HEK293T (cell line): ENCODE data around the gene CD247.
A peak's percentile ranks its signal among the peaks of the same experiment; 100 is the strongest.

Experiments used
- CTCF ChIA-PET: fragments of 350-600 bp; formaldehyde crosslinking; extraction: SDS; loops from one replicate; lab custom pipeline; 2021; ENCODE audit warnings: antibody characterized with exemption, inconsistent platforms; lab: Yijun Ruan, JAX
- POLR2A ChIA-PET: fragments of 350-600 bp; formaldehyde crosslinking; extraction: SDS; loops from one replicate; lab custom pipeline; 2020; ENCODE audit warnings: antibody characterized with exemption, inconsistent platforms; lab: Yijun Ruan, JAX
- DNase-seq: peaks from one replicate; pipeline ENCODE4 v3.0.0; 2012; ENCODE audit warnings: mixed read lengths; ENCODE audit errors: extremely low spot score
- ARNT ChIP-seq: fragments of 450-650 bp; IDR thresholded peaks from 2 replicates; pipeline ENCODE4 v1.6.1; 2017; ENCODE audit warnings: mild to moderate bottlenecking
- BHLHE40 ChIP-seq: fragments of 450-650 bp; IDR thresholded peaks from 2 replicates; pipeline ENCODE4 v1.6.1; 2016; ENCODE audit warnings: mild to moderate bottlenecking, moderate library complexity, borderline replicate concordance
- CTBP1 ChIP-seq: fragments of 450-650 bp; IDR thresholded peaks from 2 replicates; pipeline ENCODE4 v1.6.1; 2016; ENCODE audit warnings: borderline replicate concordance
- ELF4 ChIP-seq: fragments of 450-650 bp; IDR thresholded peaks from 2 replicates; pipeline ENCODE4 v1.6.1; 2017; ENCODE audit warnings: antibody characterized with exemption
- FOXA1 ChIP-seq: fragments of 450-650 bp; IDR thresholded peaks from 2 replicates; pipeline ENCODE4 v1.6.1; 2016; ENCODE audit warnings: mild to moderate bottlenecking
- FOXK2 ChIP-seq: fragments of 450-650 bp; IDR thresholded peaks from 2 replicates; pipeline ENCODE4 v1.6.1; 2016; ENCODE audit warnings: mild to moderate bottlenecking
- FOXM1 ChIP-seq: fragments of 450-650 bp; IDR thresholded peaks from 2 replicates; pipeline ENCODE4 v1.6.1; 2017; ENCODE audit warnings: mild to moderate bottlenecking, borderline replicate concordance
- HDGF ChIP-seq: fragments of 450-650 bp; IDR thresholded peaks from 2 replicates; pipeline ENCODE4 v1.6.1; 2017; ENCODE audit warnings: antibody characterized with exemption, borderline replicate concordance
- L3MBTL2 ChIP-seq: fragments of 450-650 bp; conservative IDR thresholded peaks from 2 replicates; pipeline ENCODE4 v1.6.1; 2016; ENCODE audit warnings: mild to moderate bottlenecking
- LEF1 ChIP-seq: fragments of 450-650 bp; IDR thresholded peaks from 2 replicates; pipeline ENCODE4 v1.6.1; 2017; ENCODE audit warnings: mild to moderate bottlenecking, borderline replicate concordance
- NFRKB ChIP-seq: fragments of 450-650 bp; IDR thresholded peaks from 2 replicates; pipeline ENCODE4 v1.6.1; 2016; ENCODE audit warnings: mild to moderate bottlenecking, moderate library complexity
- PKNOX1 ChIP-seq: fragments of 450-650 bp; IDR thresholded peaks from 2 replicates; pipeline ENCODE4 v1.6.1; 2016
- SP1 ChIP-seq: fragments of 450-650 bp; IDR thresholded peaks from 2 replicates; pipeline ENCODE4 v1.6.1; 2017
- SUZ12 ChIP-seq: fragments of 450-650 bp; IDR thresholded peaks from 2 replicates; pipeline ENCODE4 v1.6.1; 2016; ENCODE audit warnings: mild to moderate bottlenecking
- TARDBP ChIP-seq: fragments of 450-650 bp; IDR thresholded peaks from 2 replicates; pipeline ENCODE4 v1.6.1; 2016
- ZNF384 ChIP-seq: fragments of 450-650 bp; IDR thresholded peaks from 2 replicates; pipeline ENCODE4 v1.6.1; 2016

Gene CD247

DNA sequence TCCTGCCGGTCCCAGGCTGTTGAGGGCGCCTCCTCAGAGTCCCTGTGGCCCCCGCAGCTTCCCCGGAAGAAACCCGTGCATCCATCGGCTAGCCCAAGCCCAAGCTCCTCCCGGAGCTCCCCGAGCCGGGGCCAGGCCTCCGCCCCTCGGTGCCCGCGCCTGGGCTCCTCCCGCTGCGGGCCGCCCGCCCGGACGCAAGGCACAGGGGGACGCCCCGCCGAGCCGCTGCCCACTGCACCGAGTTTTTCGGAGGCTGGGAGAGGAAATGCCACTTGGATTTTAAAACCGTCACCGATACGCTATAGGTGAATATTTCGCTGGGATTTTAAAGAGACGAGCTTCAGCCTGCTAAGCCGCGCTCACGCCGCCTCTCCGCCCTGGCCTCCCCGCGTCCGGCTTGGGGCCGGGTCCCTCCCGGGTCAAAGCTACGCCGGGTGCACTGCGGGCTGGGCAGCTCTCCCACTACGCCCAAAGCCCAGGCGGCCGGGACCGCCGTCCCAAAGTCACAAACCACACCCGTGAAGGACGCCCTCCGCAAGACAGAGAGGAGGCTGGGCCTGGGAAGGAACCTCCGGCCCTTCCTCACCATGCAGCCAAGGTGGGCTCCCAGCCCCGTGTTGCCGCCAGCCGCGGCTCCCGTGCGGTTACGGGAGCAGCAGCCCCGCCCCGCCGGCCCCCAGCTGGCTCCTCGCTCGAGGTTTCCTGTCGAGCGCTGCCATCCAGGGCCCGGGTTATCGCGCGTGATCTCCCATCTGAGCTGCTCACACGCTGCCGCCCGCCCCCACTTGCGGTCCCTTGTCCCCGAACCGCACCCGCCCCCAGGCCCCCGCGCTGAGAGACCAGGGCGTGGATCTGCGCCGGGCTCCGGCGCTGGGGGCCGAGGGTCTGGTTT lies 63.2 kb downstream of the CD247 start:
- peak; percentile 68 for DNase-seq
- TF ChIP-seq HDGF: no peak
- TF ChIP-seq L3MBTL2: peak; percentile 60
- CTCF ChIA-PET: interaction anchor here (0.7 to 1.1 kb wide), 3 partner anchors 79 to 85 kb away, joined by 3 to 4 read pairs (median 3); no protein-coding TSS in a partner anchor
- POLR2A ChIA-PET: interaction anchor here (0.7 to 2.6 kb wide), 19 partner anchors 10 to 246 kb away, joined by 3 to 16 read pairs (median 4); partner anchors contain the start of genes CREG1 and POU2F1

- ChIA-PET POLR2A (interaction anchor here (0.7 to 2.6 kb wide), 16 partner anchors 11 to 246 kb away, joined by 3 to 16 read pairs (median 3); partner anchors contain the start of genes CREG1 and POU2F1), CTCF (interaction anchor here (0.7 to 1.1 kb wide), 3 partner anchors 80 to 86 kb away, joined by 3 to 4 read pairs (median 3); no protein-coding TSS in a partner anchor)
- no peak for DNase-seq
- TF ChIP-seq FOXM1 (no peak), FOXK2 (no peak), ELF4 (no peak), ZNF384 (no peak), HDGF (no peak), BHLHE40 (no peak), TARDBP (no peak), LEF1 (no peak)
Measured at GRCh38 chr1:167454304-167454893, 63.9 kb downstream of the CD247 start.

DNA sequence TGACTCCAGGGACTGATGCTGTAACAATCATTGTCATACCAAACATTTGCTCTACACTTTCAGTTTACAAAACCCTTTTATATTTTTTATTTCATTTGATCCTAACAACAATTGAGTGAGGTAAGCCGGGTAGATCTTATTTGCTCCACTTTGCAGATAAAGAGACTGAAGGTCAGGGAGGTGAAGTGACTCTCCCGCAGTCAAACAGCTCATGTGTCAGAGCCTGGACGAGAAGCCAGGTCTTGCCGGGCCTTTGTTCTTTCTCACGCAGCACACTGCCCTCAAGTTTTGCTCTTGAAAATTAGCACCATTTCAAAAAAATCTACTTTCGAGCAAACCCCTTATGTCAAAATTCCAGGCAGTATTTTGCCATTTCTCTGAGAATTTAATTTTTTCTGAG lies 65.2 kb downstream of the CD247 start:
- POLR2A ChIA-PET: interaction anchor here (0.6 to 2.2 kb wide), 3 partner anchors 14 to 233 kb away, joined by 3 to 10 read pairs (median 4); partner anchors contain the start of gene POU2F1
- no peak for TF ChIP-seq FOXK2
- TF ChIP-seq FOXA1: no peak
- TF ChIP-seq BHLHE40: no peak
- no peak for TF ChIP-seq FOXM1
- no peak for TF ChIP-seq SP1
- no peak for TF ChIP-seq PKNOX1
- TF ChIP-seq CTBP1: no peak
- no peak for TF ChIP-seq ELF4
- TF ChIP-seq TARDBP: no peak
- no peak for TF ChIP-seq NFRKB
- no peak for TF ChIP-seq ZNF384
- TF ChIP-seq ARNT: no peak
- no peak for TF ChIP-seq SUZ12
- no peak for TF ChIP-seq LEF1
- DNase-seq: no peak
- CTCF ChIA-PET: interaction anchor here (0.6 to 0.8 kb wide), 2 partner anchors 11 to 96 kb away, joined by 3 to 4 read pairs; no protein-coding TSS in a partner anchor

DNA sequence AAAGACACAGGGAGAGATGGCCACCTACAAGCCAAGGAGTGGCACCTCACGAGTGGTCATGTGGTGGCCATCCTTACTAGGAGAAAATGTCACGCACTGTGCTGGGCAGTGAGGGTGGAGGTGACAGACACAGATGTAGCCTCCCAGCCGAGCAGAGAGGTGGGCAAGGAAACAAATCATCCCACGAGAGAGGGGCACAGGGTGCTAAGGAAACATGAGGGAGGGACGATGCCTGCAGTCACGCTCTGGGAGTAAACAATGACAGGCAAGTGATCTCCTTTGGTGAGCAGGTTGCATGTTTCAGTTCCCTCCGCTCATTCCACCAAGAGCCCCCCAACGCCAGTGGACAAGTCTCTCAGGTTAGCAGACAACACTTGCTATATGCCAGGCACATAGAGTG lies 65.8 kb downstream of the CD247 start:
- ChIA-PET POLR2A (interaction anchor here (1.0 kb wide), 1 partner anchor 16 kb away, joined by 4 read pairs; no protein-coding TSS in a partner anchor), CTCF (interaction anchor here (0.6 kb wide), 1 partner anchor 97 kb away, joined by 4 read pairs; no protein-coding TSS in a partner anchor)
- no peak for DNase-seq
- TF ChIP-seq L3MBTL2: no peak
- no peak for TF ChIP-seq SUZ12
- TF ChIP-seq HDGF: no peak
- TF ChIP-seq ARNT: no peak
- no peak for TF ChIP-seq TARDBP
- TF ChIP-seq BHLHE40: no peak
- TF ChIP-seq ELF4: no peak
- TF ChIP-seq FOXK2: no peak
- no peak for TF ChIP-seq NFRKB
- TF ChIP-seq PKNOX1: no peak
- no peak for TF ChIP-seq FOXM1

DNA sequence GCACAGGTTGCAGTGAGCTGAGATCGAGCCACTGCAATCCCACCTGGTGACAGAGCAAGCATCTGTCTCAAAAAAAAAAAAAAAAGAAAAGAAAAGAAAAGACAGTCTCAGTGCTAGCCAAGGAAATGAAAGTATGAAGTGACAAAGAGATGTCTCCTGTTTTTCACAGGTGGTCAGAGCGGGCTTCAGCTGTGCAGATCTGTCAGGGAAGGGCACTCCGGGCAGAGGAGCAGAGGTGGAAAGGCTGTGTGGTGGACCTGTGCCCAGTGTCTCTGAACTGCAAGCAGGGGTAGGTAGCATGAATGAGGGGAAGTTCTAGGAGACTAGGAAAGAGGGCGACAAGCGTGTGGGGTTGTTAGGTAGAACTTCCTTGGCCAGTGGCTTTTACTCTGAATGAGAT lies 67.5 kb downstream of the CD247 start:
- CTCF ChIA-PET: interaction anchor here (1.1 kb wide), 1 partner anchor 84 kb away, joined by 4 read pairs; no protein-coding TSS in a partner anchor

More for the DNA sequence above, 67.5 kb downstream of the CD247 start:
- POLR2A ChIA-PET: no interaction called here
- no peak for DNase-seq
- no peak for TF ChIP-seq L3MBTL2
- TF ChIP-seq BHLHE40: no peak
- TF ChIP-seq FOXM1: no peak
- TF ChIP-seq LEF1: no peak
- TF ChIP-seq CTBP1: no peak
- TF ChIP-seq NFRKB: no peak
- no peak for TF ChIP-seq ARNT
- no peak for TF ChIP-seq TARDBP
- no peak for TF ChIP-seq HDGF
